H1 (cell line): ENCODE results near the gene EYA2. TPM values are rescaled to one million over a fixed set of nuclear protein-coding genes. Genes with fewer than 3 reads are reported as not detected.

Experiments
- CTCF ChIA-PET: fragments of 300-600 bp; sonication (Branson Sonifier 250); formaldehyde crosslinking; loops from one replicate; lab custom pipeline; 2021; ENCODE audit not compliant: partially characterized antibody; lab: Charles Lee
- POLR2A ChIA-PET: fragments of 300-600 bp; sonication (Branson Sonifier 250); formaldehyde crosslinking; loops from one replicate; lab custom pipeline; 2021; ENCODE audit warnings: inconsistent platforms; ENCODE audit not compliant: partially characterized antibody; lab: Charles Lee
- DNase-seq, 2 experiments: peaks; one replicate each; pipeline versions ENCODE4 v3.0.0 to v3.0.0-alpha.2; 2010 to 2022; ENCODE audit warnings: low spot score in 2 of 2, low read depth in 1 of 2, mixed read lengths in 1 of 2
- FAIRE-seq: peaks from 2 replicates; lab custom pipeline; 2011; peaks lifted over from hg19 to GRCh38; lab: Jason Lieb, UNC
- H2AFZ ChIP-seq: 2 replicates; pipeline ENCODE4 v1.8.1; 2012; ENCODE audit warnings: low read length, inconsistent platforms
- H2AK5ac ChIP-seq: 2 replicates; pipeline ENCODE4 v1.6.1; 2013; ENCODE audit warnings: low read depth, low read length
- H2BK120ac ChIP-seq: replicated peaks from 2 replicates; pipeline ENCODE3; 2013; ENCODE audit warnings: low read depth, low read length, inconsistent platforms
- H2BK12ac ChIP-seq: 2 replicates; pipeline ENCODE4 v1.6.1; 2013; ENCODE audit warnings: low read depth, low read length
- H2BK15ac ChIP-seq: 2 replicates; pipeline ENCODE4 v1.6.1; 2013; ENCODE audit warnings: low read length
- H2BK20ac ChIP-seq: 2 replicates; pipeline ENCODE4 v1.6.1; 2013; ENCODE audit warnings: low read length
- H2BK5ac ChIP-seq: 2 replicates; pipeline ENCODE4 v1.6.1; 2013; ENCODE audit warnings: low read depth, low read length
- H3K14ac ChIP-seq: 2 replicates; pipeline ENCODE4 v1.6.1; 2013; ENCODE audit warnings: inconsistent platforms; ENCODE audit not compliant: insufficient read length
- H3K18ac ChIP-seq: 2 replicates; pipeline ENCODE4 v1.6.1; 2013; ENCODE audit warnings: low read length; ENCODE audit errors: extremely low read depth
- H3K23ac ChIP-seq: 2 replicates; pipeline ENCODE4 v1.6.1; 2013; ENCODE audit warnings: inconsistent platforms; ENCODE audit not compliant: insufficient read length
- H3K23me2 ChIP-seq: 2 replicates; pipeline ENCODE4 v1.6.1; 2013; ENCODE audit warnings: low read depth, low read length
- H3K27ac ChIP-seq: 2 replicates; pipeline ENCODE4 v1.6.1; 2011; ENCODE audit warnings: low read depth, low read length, inconsistent platforms
- H3K27me3 ChIP-seq, 4 experiments: replicated peaks in 1 of 4; 1 replicate in 1 of 4; 2 replicates in 3 of 4; pipeline versions ENCODE4 v1.6.1 to v1.8.1; 2011 to 2013; ENCODE audit warnings: low read length in 3 of 4, mild to moderate bottlenecking in 3 of 4, inconsistent platforms in 2 of 4, mixed read lengths in 2 of 4, moderate library complexity in 1 of 4; ENCODE audit not compliant: control insufficient read depth in 3 of 4, insufficient read depth in 3 of 4; ENCODE audit errors: extremely low read depth in 1 of 4
- H3K36me3 ChIP-seq, 4 experiments: 2 replicates each; pipeline versions ENCODE4 v1.6.1 to v1.8.1; 2011 to 2013; ENCODE audit warnings: mild to moderate bottlenecking in 4 of 4, low read length in 3 of 4, moderate library complexity in 2 of 4, control low read depth in 1 of 4, inconsistent platforms in 1 of 4; ENCODE audit not compliant: insufficient read depth in 4 of 4, control insufficient read depth in 2 of 4
- H3K4ac ChIP-seq: replicated peaks from 2 replicates; pipeline ENCODE3; 2013; ENCODE audit warnings: low read length, low read depth, mixed read lengths, inconsistent platforms; ENCODE audit not compliant: insufficient read length
- H3K4me1 ChIP-seq, 4 experiments: replicated peaks in 1 of 4; 1 replicate in 1 of 4; 2 replicates in 3 of 4; pipeline versions ENCODE4 v1.6.1 to v1.8.1; 2011 to 2013; ENCODE audit warnings: low read length in 3 of 4, inconsistent platforms in 2 of 4, mixed read lengths in 1 of 4; ENCODE audit not compliant: insufficient read depth in 4 of 4, control insufficient read depth in 3 of 4
- H3K4me2 ChIP-seq, 2 experiments: 2 replicates each; pipeline versions ENCODE4 v1.6.1 to v1.8.1; 2011 to 2013; ENCODE audit warnings: low read depth in 2 of 2, low read length in 2 of 2, control low read depth in 1 of 2, inconsistent platforms in 1 of 2, mild to moderate bottlenecking in 1 of 2; ENCODE audit not compliant: insufficient read depth in 1 of 2
- H3K4me3 ChIP-seq, 4 experiments: fragments of 200-600, 300-600 bp in 1 of 4; sonication (generic), shearing (Covaris generic), sonication (Bioruptor Twin) in 1 of 4; 2 replicates each; pipeline versions ENCODE4 v1.5.1 to v1.8.1; 2011 to 2016; ENCODE audit warnings: low read length in 4 of 4, low read depth in 3 of 4, control low read depth in 2 of 4, inconsistent platforms in 2 of 4, mild to moderate bottlenecking in 2 of 4, mixed read lengths in 1 of 4, moderate library complexity in 1 of 4; ENCODE audit not compliant: insufficient read depth in 2 of 4; ENCODE audit errors: extremely low read depth in 1 of 4
- H3K56ac ChIP-seq: replicated peaks from 2 replicates; pipeline ENCODE3; 2013; ENCODE audit warnings: low read depth, mild to moderate bottlenecking, mixed read lengths, low read length, inconsistent platforms; ENCODE audit not compliant: insufficient read length
- H3K79me1 ChIP-seq: 2 replicates; pipeline ENCODE4 v1.6.1; 2013; ENCODE audit warnings: low read depth, low read length, control low read depth
- H3K79me2 ChIP-seq, 2 experiments: 2 replicates each; pipeline versions ENCODE4 v1.6.1 to v1.8.1; 2012 to 2013; ENCODE audit warnings: low read length in 2 of 2, mild to moderate bottlenecking in 2 of 2, inconsistent platforms in 1 of 2; ENCODE audit not compliant: insufficient read depth in 2 of 2, control insufficient read depth in 1 of 2
- H3K9ac ChIP-seq, 4 experiments: replicated peaks in 1 of 4; 1 replicate in 1 of 4; 2 replicates in 3 of 4; pipeline versions ENCODE4 v1.6.1 to v1.8.1; 2011 to 2013; ENCODE audit warnings: low read depth in 3 of 4, low read length in 3 of 4, control low read depth in 2 of 4, mild to moderate bottlenecking in 2 of 4, moderate library complexity in 2 of 4, inconsistent platforms in 1 of 4; ENCODE audit errors: extremely low read depth in 1 of 4
- H3K9me3 ChIP-seq, 2 experiments: 2 replicates each; pipeline versions ENCODE4 v1.6.1 to v1.8.1; 2012 to 2013; ENCODE audit warnings: mild to moderate bottlenecking in 2 of 2, moderate library complexity in 2 of 2, control low read depth in 1 of 2, inconsistent platforms in 1 of 2, low read depth in 1 of 2, low read length in 1 of 2, mixed read lengths in 1 of 2; ENCODE audit not compliant: insufficient read depth in 2 of 2
- H4K20me1 ChIP-seq, 2 experiments: replicated peaks in 1 of 2; 2 replicates each; pipeline versions ENCODE3 to v1.8.1; 2011 to 2013; ENCODE audit warnings: inconsistent platforms in 2 of 2, low read length in 2 of 2, mild to moderate bottlenecking in 1 of 2; ENCODE audit not compliant: insufficient read depth in 2 of 2, control insufficient read depth in 1 of 2
- H4K5ac ChIP-seq: 2 replicates; pipeline ENCODE4 v1.6.1; 2013; ENCODE audit warnings: low read length, low read depth, mixed read lengths, inconsistent platforms; ENCODE audit not compliant: insufficient read length
- H4K8ac ChIP-seq: 2 replicates; pipeline ENCODE4 v1.8.0; 2013; ENCODE audit warnings: mild to moderate bottlenecking, moderate library complexity, low read length, inconsistent platforms; ENCODE audit not compliant: insufficient read depth; ENCODE audit errors: extremely low read depth
- H4K91ac ChIP-seq: replicated peaks from 2 replicates; pipeline ENCODE3; 2013; ENCODE audit warnings: low read length, mixed read lengths, inconsistent platforms; ENCODE audit not compliant: insufficient read length
- CHD1 ChIP-seq: IDR thresholded peaks from 2 replicates; pipeline ENCODE4 v1.6.1; 2012; ENCODE audit warnings: low read depth, low read length, improper control_type of control experiment
- EP300 ChIP-seq, 2 experiments: IDR thresholded peaks; 1 replicate in 1 of 2; 2 replicates in 1 of 2; pipeline ENCODE4 v1.6.1; 2011 to 2012; ENCODE audit warnings: low read depth in 2 of 2, low read length in 2 of 2, mild to moderate bottlenecking in 2 of 2, borderline replicate concordance in 1 of 2, inconsistent platforms in 1 of 2, moderate library complexity in 1 of 2
- KDM5A ChIP-seq: fragments of 200-600 bp; IDR thresholded peaks from 2 replicates; pipeline ENCODE4 v1.7.1; 2012; ENCODE audit warnings: mild to moderate bottlenecking, low read length, inconsistent platforms, mixed read lengths
- NANOG ChIP-seq: IDR thresholded peaks from 2 replicates; pipeline ENCODE4 v1.6.1; 2011; ENCODE audit warnings: low read length, low read depth, mild to moderate bottlenecking, inconsistent platforms; ENCODE audit not compliant: insufficient read depth, poor library complexity, severe bottlenecking
- POLR2AphosphoS5 ChIP-seq: IDR thresholded peaks from 2 replicates; pipeline ENCODE4 v1.6.1; 2011; ENCODE audit warnings: low read depth, low read length
- RFX5 ChIP-seq: IDR thresholded peaks from 2 replicates; pipeline ENCODE4 v1.6.1; 2011; ENCODE audit warnings: low read depth, low read length, improper control_type of control experiment, borderline replicate concordance
- RNF2 ChIP-seq: fragments of 200-900, 300-1000 bp; sonication (generic); IDR thresholded peaks from 2 replicates; pipeline ENCODE4 v1.7.1; 2016; ENCODE audit warnings: borderline replicate concordance, low read depth, mild to moderate bottlenecking, antibody characterized with exemption, low read length; ENCODE audit not compliant: poor library complexity, severe bottlenecking; ENCODE audit errors: missing control alignments
- SUZ12 ChIP-seq: fragments of 200-600 bp; sonication (generic); IDR thresholded peaks from 2 replicates; pipeline ENCODE4 v1.6.1; 2012; ENCODE audit warnings: mild to moderate bottlenecking, inconsistent platforms, low read length, moderate library complexity, mixed read lengths
- TAF7 ChIP-seq: optimal IDR thresholded peaks from 2 replicates; pipeline ENCODE3; 2011; ENCODE audit warnings: low read depth, mild to moderate bottlenecking, inconsistent platforms, low read length, moderate library complexity, borderline replicate concordance
- TEAD4 ChIP-seq: IDR thresholded peaks from 2 replicates; pipeline ENCODE4 v1.6.1; 2012; ENCODE audit warnings: low read depth, low read length, inconsistent platforms, mixed read lengths
- USF2 ChIP-seq: IDR thresholded peaks from 2 replicates; pipeline ENCODE4 v1.6.1; 2011; ENCODE audit warnings: low read length, improper control_type of control experiment
- WGBS, 2 experiments: shearing (Covaris generic) in 1 of 2; methylation state at CpG; one replicate each; pipeline versions ENCODE4 v1.1.6 to v1.1.7; 2013 to 2015; ENCODE audit warnings: low lambda C conversion rate in 2 of 2, mixed read lengths in 2 of 2, inconsistent platforms in 1 of 2, low coverage in 1 of 2, missing lambda C conversion rate in 1 of 2; ENCODE audit not compliant: insufficient replicate concordance in 2 of 2, insufficient coverage in 1 of 2, insufficient read length in 1 of 2; ENCODE audit errors: extremely low coverage in 1 of 2, missing lambda C conversion rate in 1 of 2; 5-methylcytosine and 5-hydroxymethylcytosine counted together
- polyA plus RNA-seq, 7 experiments: library from polyadenylated mRNA; depleted of rRNA in 3 of 7; stranded (reverse) in 5 of 7; unstranded in 2 of 7; fragments of >200 nt in 5 of 7; fragments of 200-250 nt in 2 of 7; gene quantifications; 1 replicate in 5 of 7; 2 replicates in 1 of 7; 4 replicates in 1 of 7; pipeline versions ENCODE4 v1.2.1 to v1.2.3, GENCODE V29; 2011 to 2013; ENCODE audit warnings: missing spikeins in 2 of 7, mixed read lengths in 2 of 7
- total RNA-seq: library from RNA; stranded (reverse); fragmentation: NEBNext Ultra II Directional; extraction: Animal tissue kit (Norgen Biotek cat#: 25700); gene quantifications from 2 replicates; pipeline ENCODE4 v1.2.1, GENCODE V29; 2021

EYA2 gene
- total and polyA plus RNA-seq, 2 of the 8 experiments (the other 6 are each of a cell fraction or from before 2014, with no cell fraction given), result 1.6 to 1.7 TPM

GRCh38 chr20:47126709-47127108, 232.1 kb downstream of the EYA2 start:
- Histone ChIP-seq H3K9me3 (no peaks in the 10 kb centered on the region), H3K36me3 (no peaks in the 10 kb centered on the region), H4K5ac (no peak overlapping the region), H3K23me2 (no peaks in the 10 kb centered on the region), H3K4me3 (no peak overlapping the region), H3K27ac (no peak overlapping the region), H3K4ac (no peak overlapping the region), H3K79me2 (no peaks in the 10 kb centered on the region), H3K18ac (no peak overlapping the region), H3K23ac (no peak overlapping the region), H2BK20ac (no peak overlapping the region), H4K20me1 (no peaks in the 10 kb centered on the region), H4K8ac (no peak overlapping the region), H2BK5ac (no peak overlapping the region), H2BK12ac (no peak overlapping the region), H3K14ac (no peak overlapping the region), H3K4me2 (no peak overlapping the region), H3K9ac (no peak overlapping the region), H3K56ac (no peak overlapping the region), H3K79me1 (no peaks in the 10 kb centered on the region), H4K91ac (no peak overlapping the region), H3K27me3 (no peaks in the 10 kb centered on the region), H2AFZ (no peak overlapping the region), H3K4me1 (peaks cover 0 to 7% (median 2%) of the 10 kb centered on the region in 4 experiments; a peak in 4 of 7 replicates), H2BK120ac (no peak overlapping the region), H2BK15ac (0 out of 2 replicates have a peak overlapping the region, but pooled peaks have one; percentile 34), H2AK5ac (no peak overlapping the region)
- 94% methylated on average over 5 of the region's 5 CpGs; no CpG with 5 or more reads in 1 of the 2 experiments for WGBS, 2 experiments
- FAIRE-seq (no peak), DNase-seq (no peak)
- ChIA-PET CTCF (interaction anchor here (0.9 to 3.5 kb wide), 2 partner anchors 360 to 374 kb away, joined by 3 to 14 read pairs; no protein-coding TSS in a partner anchor), POLR2A (no interaction called here)
- TF ChIP-seq TEAD4 (no peak), CHD1 (no peak), USF2 (no peak), NANOG (no peak), TAF7 (no peak), KDM5A (no peak), EP300 (IDR thresholded peaks at IDR 0.05; ENCODE audit: borderline replicate concordance in 1 of 2, low read depth in 2 of 2, low read length in 2 of 2) (no peak), SUZ12 (no peak), RNF2 (no peak), RFX5 (no peak), POLR2AphosphoS5 (no peak)
